GM18868 (cell line): Measurements from ENCODE around the gene ACTR10.

Experiments used
- ATAC-seq: cut with Tn5 transposase; IDR thresholded peaks from one replicate; pipeline ENCODE4 v1.9.1; 2021; ENCODE audit warnings: mild to moderate bottlenecking, moderate library complexity; ENCODE audit not compliant: unreplicated experiment

Gene ACTR10

DNA sequence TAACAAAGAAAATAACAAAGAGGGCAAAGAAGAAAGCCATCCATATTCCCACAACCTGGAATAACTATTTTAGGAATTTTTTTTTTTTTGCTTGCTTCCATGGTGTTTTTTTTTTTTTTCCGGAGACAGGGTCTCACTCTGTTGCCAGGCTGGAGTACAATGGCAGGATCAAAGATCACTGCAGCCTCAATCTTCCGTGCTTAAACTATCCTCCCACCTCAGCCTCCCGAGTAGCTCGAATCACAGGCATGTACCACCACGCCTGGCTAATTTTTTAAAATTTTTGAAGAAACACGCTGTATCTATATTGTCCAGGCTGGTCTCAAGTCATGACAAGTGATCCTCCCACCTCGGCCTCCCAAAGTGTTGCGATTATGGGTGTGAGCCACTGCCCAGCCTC lies 78.2 kb downstream of the ACTR10 start:
- ATAC-seq, result no peak

DNA sequence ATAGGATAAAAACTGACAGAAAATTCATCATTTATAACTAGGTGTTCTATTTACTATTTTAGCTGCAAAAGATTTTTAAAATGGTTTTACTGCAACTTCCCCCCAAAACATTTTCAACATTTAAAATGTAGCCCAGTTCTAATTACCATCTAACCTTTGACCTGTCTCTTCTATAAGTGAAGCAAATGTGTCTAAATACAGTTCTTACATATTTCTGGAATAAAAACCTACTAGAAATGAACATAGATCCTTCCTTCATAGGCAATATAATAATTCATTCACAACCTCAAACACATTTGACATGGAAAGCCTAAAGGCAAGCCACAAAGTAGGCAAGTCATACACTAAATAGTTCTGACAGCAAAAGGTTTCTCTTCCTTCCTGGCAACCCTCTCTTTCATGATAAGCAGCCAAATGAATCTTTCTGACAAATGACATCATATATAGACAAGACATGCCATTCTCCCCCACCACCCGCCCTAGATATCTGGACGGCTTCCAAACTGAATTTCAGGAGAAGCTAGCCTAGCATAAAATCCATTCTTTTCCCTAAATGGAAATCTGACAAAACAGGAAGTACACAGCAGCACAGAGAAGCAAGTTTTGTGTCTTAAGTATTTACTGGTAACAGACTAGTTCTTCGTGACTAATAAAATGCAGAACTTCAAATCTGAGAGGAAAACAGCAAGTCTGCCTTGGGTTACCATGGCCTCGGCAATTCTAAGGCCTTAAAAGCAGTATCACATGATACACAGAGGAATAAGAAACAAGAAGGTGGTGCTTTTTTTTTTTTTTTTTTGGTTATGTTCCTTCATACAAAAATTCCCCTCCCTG lies 81.2 kb downstream of the ACTR10 start:
- ATAC-seq, result peak; percentile 87

DNA sequence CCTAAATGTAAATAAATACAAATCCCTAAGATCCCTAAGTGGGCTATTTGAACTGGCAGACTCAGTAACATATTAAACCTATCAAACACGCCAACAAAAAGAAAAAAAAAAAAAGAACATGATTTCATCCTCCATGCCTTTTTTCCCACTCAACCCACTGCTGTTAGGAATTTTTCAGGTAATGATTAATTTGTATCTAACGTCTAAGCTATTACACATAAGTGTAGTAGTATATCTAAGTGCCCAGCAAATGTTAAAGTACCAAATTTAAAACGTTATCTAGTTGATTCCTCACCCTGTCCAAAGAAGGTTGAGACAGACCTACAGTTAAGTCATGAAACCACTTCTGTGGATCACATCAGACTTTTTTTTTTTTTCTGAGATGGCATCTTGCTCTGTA lies 82.0 kb downstream of the ACTR10 start:
- ATAC-seq, result no peak

DNA sequence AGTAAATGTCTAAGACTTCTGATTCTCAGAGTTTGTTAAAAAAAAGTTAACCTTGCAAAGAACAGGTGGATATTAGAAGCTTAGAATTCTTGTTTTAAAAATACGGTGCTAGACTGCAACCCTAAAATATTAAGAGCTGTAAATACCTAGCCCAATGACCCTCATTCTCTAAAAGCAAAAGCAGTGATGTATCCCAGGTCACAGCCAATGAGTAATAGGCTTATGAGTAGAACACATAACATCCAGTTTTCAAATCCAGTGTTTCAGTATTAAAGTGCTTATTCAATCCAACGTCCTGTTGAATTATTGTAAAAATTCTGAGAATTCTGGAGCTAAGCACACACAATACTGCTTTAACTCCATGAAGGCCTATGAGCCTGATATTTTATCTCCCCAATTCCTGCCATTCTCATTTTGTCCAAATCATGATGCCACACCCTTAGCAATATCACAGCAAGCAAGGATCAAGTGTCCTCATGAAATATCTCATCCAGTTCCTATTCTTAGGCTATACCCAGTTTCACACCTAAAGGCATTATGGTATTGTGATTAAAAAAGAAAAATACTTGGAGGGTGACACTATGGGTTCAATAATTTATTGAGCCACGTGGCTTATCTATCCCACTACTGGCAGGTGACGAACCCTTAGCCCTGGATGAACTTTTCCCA lies 83.1 kb downstream of the ACTR10 start:
- ATAC-seq, result no peak

DNA sequence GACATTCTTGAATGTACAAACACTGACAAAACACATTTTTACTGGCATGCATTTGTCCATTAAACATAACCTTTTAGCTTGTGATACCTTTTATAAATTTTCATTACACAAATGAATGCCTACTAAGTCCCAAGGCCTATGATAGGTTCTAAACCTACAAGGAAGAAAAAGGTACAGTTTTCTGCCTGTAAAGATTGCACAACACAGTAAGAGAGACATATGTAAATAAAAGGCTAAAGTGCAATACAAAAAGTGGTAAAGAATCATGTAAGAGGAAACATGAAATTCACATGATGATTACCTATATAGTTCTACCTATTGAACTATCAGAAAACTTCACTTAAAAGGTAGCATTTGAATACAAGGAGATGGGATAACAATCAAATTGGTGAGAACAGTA lies 83.8 kb downstream of the ACTR10 start:
- ATAC-seq, result no peak

DNA sequence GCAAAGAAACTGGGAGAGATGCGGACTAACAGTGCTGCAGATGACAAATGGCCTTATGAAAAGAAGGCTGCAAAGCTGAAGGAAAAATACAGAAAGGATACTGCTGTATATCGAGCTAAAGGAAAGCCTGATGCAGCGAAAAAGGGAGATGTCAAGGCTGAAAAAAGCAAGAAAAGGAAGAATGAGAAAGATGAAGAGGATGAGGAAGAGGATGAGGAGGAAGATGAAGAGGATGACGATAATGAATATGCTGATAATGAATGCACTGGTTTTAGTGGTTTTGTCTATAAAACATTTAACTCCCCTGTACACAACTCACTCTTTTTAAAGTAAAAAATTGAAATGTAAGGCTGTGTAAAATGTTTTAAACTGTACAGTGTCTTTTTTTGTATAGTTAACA lies 85.2 kb downstream of the ACTR10 start:
- no peak for ATAC-seq
